Posterior cingulate gyrus (tissue), 11 donors: ENCODE measurements around the gene SLC6A1.

Experiments used
- DNase-seq, 10 donors: peaks; one replicate each; pipeline versions ENCODE4 v3.0.0 to v3.0.0-alpha.2; 2020 to 2021; ENCODE audit warnings: mixed read lengths in 3 of 10
- intact Hi-C: fragments of 100-400 bp; cut with DNase I; formaldehyde crosslinking; loops from one replicate; pipeline ENCODE4 v1.15.1; 2023

SLC6A1 gene

GRCh38 chr3:11084098-11084497, 91.5 kb downstream of the SLC6A1 start:
- intact Hi-C loops = no loop called here
- no peak for DNase-seq

GRCh38 chr3:11084677-11085076, 92.1 kb downstream of the SLC6A1 start:
- no peak for DNase-seq
- intact Hi-C loops = no loop called here

GRCh38 chr3:11085093-11085840, 92.7 kb downstream of the SLC6A1 start:
- intact Hi-C loops = no loop called here
- no peak for DNase-seq

GRCh38 chr3:11086856-11087255, 94.3 kb downstream of the SLC6A1 start:
- DNase-seq = no peak
- intact Hi-C loops = no loop called here

- intact Hi-C loops = no loop called here
- DNase-seq = no peak
Observed at GRCh38 chr3:11088066-11088465, 95.5 kb downstream of the SLC6A1 start.

- DNase-seq = peak in 1 of 10 donors; percentile 54
- intact Hi-C loops = no loop called here
Observed at GRCh38 chr3:11088831-11089230, 96.3 kb downstream of the SLC6A1 start.
